Fibroblast of lung (primary cell): ENCODE data around the gene CBFB. TPM values are rescaled to one million over a fixed set of nuclear protein-coding genes. Genes with fewer than 3 reads are reported as not detected.
A peak's percentile ranks its signal among the peaks of the same experiment; 100 is the strongest.
"Not testable (repeated sequence)": the region's sequence is repeated elsewhere in the genome, so short reads cannot be mapped to it uniquely, and the experiment has no call there.

Source experiments
- DNase-seq, 2 donors: peaks; one replicate each; pipeline versions ENCODE4 v3.0.0 to v3.0.0-alpha.2; 2010; ENCODE audit warnings: low read depth in 2 of 2
- H2AFZ ChIP-seq: 2 replicates; pipeline ENCODE4 v1.5.1; 2012; ENCODE audit warnings: low read length, control low read depth, inconsistent platforms
- H3K27ac ChIP-seq: 2 replicates; pipeline ENCODE4 v1.5.1; 2011; ENCODE audit warnings: low read length, control low read depth; ENCODE audit not compliant: insufficient read depth
- H3K27me3 ChIP-seq: 2 replicates; pipeline ENCODE4 v1.5.1; 2011; ENCODE audit warnings: mild to moderate bottlenecking, low read length; ENCODE audit not compliant: control insufficient read depth, insufficient read depth
- H3K36me3 ChIP-seq: 2 replicates; pipeline ENCODE4 v1.5.1; 2011; ENCODE audit warnings: low read length; ENCODE audit not compliant: control insufficient read depth, insufficient read depth
- H3K4me1 ChIP-seq: 2 replicates; pipeline ENCODE4 v1.5.1; 2011; ENCODE audit warnings: low read length; ENCODE audit not compliant: control insufficient read depth, insufficient read depth; ENCODE audit errors: extremely low read depth
- H3K4me2 ChIP-seq: 2 replicates; pipeline ENCODE4 v1.5.1; 2011; ENCODE audit warnings: low read length, control low read depth; ENCODE audit not compliant: insufficient read depth; ENCODE audit errors: extremely low read depth
- H3K4me3 ChIP-seq, 4 experiments: fragments of 200-600 bp in 1 of 4; sonication (generic) in 1 of 4; replicated peaks in 1 of 4; 2 replicates each; pipeline ENCODE4 v1.5.1; 2011 to 2016; ENCODE audit warnings: low read length in 4 of 4, low read depth in 3 of 4, mild to moderate bottlenecking in 3 of 4, control low read depth in 2 of 4, inconsistent platforms in 1 of 4, mixed read lengths in 1 of 4; ENCODE audit not compliant: insufficient read depth in 1 of 4; ENCODE audit errors: control extremely low read depth in 1 of 4
- H3K79me2 ChIP-seq: 2 replicates; pipeline ENCODE4 v1.5.1; 2012; ENCODE audit warnings: mild to moderate bottlenecking, low read length, inconsistent platforms; ENCODE audit not compliant: control insufficient read depth, insufficient read depth
- H3K9ac ChIP-seq: 2 replicates; pipeline ENCODE4 v1.5.1; 2011; ENCODE audit warnings: mild to moderate bottlenecking, low read length, control low read depth; ENCODE audit not compliant: insufficient read depth
- H3K9me3 ChIP-seq: 2 replicates; pipeline ENCODE4 v1.5.1; 2012; ENCODE audit warnings: low read depth, low read length; ENCODE audit not compliant: control insufficient read depth, insufficient read depth
- H4K20me1 ChIP-seq: 2 replicates; pipeline ENCODE4 v1.5.1; 2011; ENCODE audit warnings: low read length; ENCODE audit not compliant: control insufficient read depth, insufficient read depth; ENCODE audit errors: extremely low read depth
- CTCF ChIP-seq, 2 donors: IDR thresholded peaks in 1 of 2; conservative IDR thresholded peaks in 1 of 2; 1 replicate in 1 of 2; 2 replicates in 1 of 2; pipeline ENCODE4 v1.5.1; 2011 to 2012; ENCODE audit warnings: low read length in 2 of 2, control low read depth in 1 of 2, inconsistent platforms in 1 of 2, low read depth in 1 of 2, mild to moderate bottlenecking in 1 of 2
- EZH2 ChIP-seq: IDR thresholded peaks from 2 replicates; pipeline ENCODE4 v1.5.1; 2012; ENCODE audit warnings: low read length, control low read depth, mild to moderate bottlenecking; ENCODE audit errors: missing control alignments
- polyA plus RNA-seq, 2 donors: library from polyadenylated mRNA; depleted of rRNA in 1 of 2; stranded (reverse) in 1 of 2; unstranded in 1 of 2; fragments of >200 nt; gene quantifications; 2 replicates each; pipeline ENCODE4 v1.2.1, GENCODE V29; 2011 to 2012; ENCODE audit warnings: missing spikeins in 1 of 2
- total RNA-seq: library from RNA; depleted of rRNA; stranded (reverse); fragments of >200 nt; gene quantifications from 2 replicates; pipeline ENCODE4 v1.2.1, GENCODE V29; 2014

CBFB gene
- total and polyA plus RNA-seq, 2 donors (not counting 1 experiment from before 2014, with no cell fraction given): 51.7 to 64.1 TPM

- no peak overlapping the region for H3K9ac ChIP-seq
Observed at GRCh38 chr16:66986559-66986958, 42.4 kb upstream of the CBFB start.

GRCh38 chr16:66988197-66988788, 40.7 kb upstream of the CBFB start, which contains the start of gene CES4A:
TSS of gene CES4A (plus strand) at chr16:66988589. CDS start at chr16:66988773, 184 bp downstream.
- TF ChIP-seq EZH2 (no peak), CTCF (conservative IDR thresholded peaks at IDR 0.05 in 1 of 2, IDR thresholded peaks at IDR 0.05 in 1 of 2; ENCODE audit: low read depth in 1 of 2, low read length in 2 of 2) (no peak)
- DNase-seq: peak; percentile 42 to 66

More at GRCh38 chr16:66986559-66986958, 42.4 kb upstream of the CBFB start:
- Histone ChIP-seq H3K4me2 (no peak overlapping the region), H2AFZ (no peak overlapping the region), H3K9me3 (no peaks in the 10 kb centered on the region), H3K27ac (no peak overlapping the region), H3K4me3 (no peak overlapping the region), H3K36me3 (no peaks in the 10 kb centered on the region), H4K20me1 (no peaks in the 10 kb centered on the region), H3K79me2 (no peaks in the 10 kb centered on the region), H3K4me1 (no peaks in the 10 kb centered on the region), H3K27me3 (no peaks in the 10 kb centered on the region)
- no peak for DNase-seq
- TF ChIP-seq EZH2 (no peak), CTCF (conservative IDR thresholded peaks at IDR 0.05 in 1 of 2, IDR thresholded peaks at IDR 0.05 in 1 of 2; ENCODE audit: low read depth in 1 of 2, low read length in 2 of 2) (no peak)

GRCh38 chr16:66991545-66992077, 37.3 kb upstream of the CBFB start:
- Histone ChIP-seq H3K4me1 (no peaks in the 10 kb centered on the region), H3K4me2 (no peak overlapping the region), H3K9ac (no peak overlapping the region), H3K27me3 (no peaks in the 10 kb centered on the region), H3K79me2 (no peaks in the 10 kb centered on the region), H3K36me3 (no peaks in the 10 kb centered on the region), H3K4me3 (no peak overlapping the region), H3K27ac (no peak overlapping the region), H3K9me3 (no peaks in the 10 kb centered on the region), H4K20me1 (no peaks in the 10 kb centered on the region), H2AFZ (no peak overlapping the region)
- TF ChIP-seq CTCF (conservative IDR thresholded peaks at IDR 0.05 in 1 of 2, IDR thresholded peaks at IDR 0.05 in 1 of 2; ENCODE audit: low read depth in 1 of 2, low read length in 2 of 2) (no peak), EZH2 (no peak)
- DNase-seq: no peak

More at GRCh38 chr16:66988197-66988788, 40.7 kb upstream of the CBFB start, which contains the start of gene CES4A:
- H3K27ac ChIP-seq: no peak within 1 kb of the TSS
- H3K79me2 ChIP-seq: no peaks in the 10 kb centered on the region
- no peaks in the 10 kb centered on the region for H3K27me3 ChIP-seq
- no peaks in the 10 kb centered on the region for H3K4me1 ChIP-seq
- H3K4me2 ChIP-seq: no peak within 1 kb of the TSS
- H3K9ac ChIP-seq: no peak within 1 kb of the TSS
- no peak within 1 kb of the TSS for H3K4me3 ChIP-seq
- H3K36me3 ChIP-seq: no peaks in the 10 kb centered on the region
- no peaks in the 10 kb centered on the region for H4K20me1 ChIP-seq
- H3K9me3 ChIP-seq: no peaks in the 10 kb centered on the region
- H2AFZ ChIP-seq: no peak within 1 kb of the TSS

GRCh38 chr16:66993558-66993957, 35.4 kb upstream of the CBFB start:
- H3K4me2 ChIP-seq, H3K79me2 ChIP-seq, H3K9me3 ChIP-seq, DNase-seq, H3K27me3 ChIP-seq, H3K4me1 ChIP-seq, H3K27ac ChIP-seq, H4K20me1 ChIP-seq, H2AFZ ChIP-seq, H3K36me3 ChIP-seq, H3K4me3 ChIP-seq, H3K9ac ChIP-seq: not testable (repeated sequence)
